Bronchial epithelial cell (primary cell): ENCODE measurements around the gene BTAF1. TPM values are rescaled to one million over a fixed set of nuclear protein-coding genes. Genes with fewer than 3 reads are reported as not detected.

Experiments used
- DNase-seq: peaks from one replicate; pipeline ENCODE4 v3.0.0-alpha.2; 2010; ENCODE audit warnings: low read depth
- FAIRE-seq: peaks from 2 replicates; lab custom pipeline; 2011; peaks lifted over from hg19 to GRCh38; lab: Jason Lieb, UNC
- H3K27me3 ChIP-seq: 2 replicates; pipeline ENCODE4 v1.5.1; 2011; ENCODE audit warnings: low read length; ENCODE audit not compliant: control insufficient read depth, insufficient read depth
- H3K36me3 ChIP-seq: 2 replicates; pipeline ENCODE4 v1.5.1; 2011; ENCODE audit warnings: low read length; ENCODE audit not compliant: control insufficient read depth, insufficient read depth
- H3K4me3 ChIP-seq: 2 replicates; pipeline ENCODE4 v1.5.1; 2011; ENCODE audit warnings: mild to moderate bottlenecking, low read depth, low read length, control low read depth
- total RNA-seq: library from RNA; depleted of rRNA; stranded (reverse); fragments of >200 nt; gene quantifications from 2 replicates; pipeline ENCODE4 v1.2.1, GENCODE V29; 2014
- TF ChIP-seq, protein P1 (sequence below): IDR thresholded peaks from 2 replicates; pipeline ENCODE4 v1.5.1; 2011; ENCODE audit warnings: mild to moderate bottlenecking, moderate library complexity, low read length, control low read depth, inconsistent platforms; ENCODE audit not compliant: insufficient read depth, severe bottlenecking

BTAF1 gene
- total RNA-seq, 1 donor from 2014 or later: 47.4 TPM

DNA sequence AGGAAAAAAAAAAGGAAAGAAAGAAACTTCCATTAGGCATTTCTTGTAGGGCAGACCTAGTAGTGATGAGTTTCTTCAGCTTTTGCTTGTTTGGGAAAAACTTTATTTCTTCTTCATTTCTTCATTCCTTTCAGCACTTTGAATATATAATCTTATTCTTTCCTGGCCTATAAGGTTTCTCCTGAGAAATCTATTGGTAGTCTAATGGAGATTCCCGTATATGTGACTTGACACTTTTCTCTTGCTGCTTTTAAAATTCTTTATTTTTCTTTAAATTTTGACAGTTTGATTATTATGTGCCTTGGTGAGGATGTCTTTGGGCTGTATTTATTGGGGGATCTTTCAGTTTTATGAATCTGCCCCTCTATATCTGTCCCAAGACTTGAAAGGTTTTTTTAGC lies 3.9 kb upstream of the BTAF1 start:
- DNase-seq (no peak), FAIRE-seq (no peak)
- Histone ChIP-seq H3K27me3 (no peaks in the 10 kb centered on the region), H3K4me3 (no peak overlapping the region), H3K36me3 (no peaks in the 10 kb centered on the region)
- TF ChIP-seq, protein P1, sequence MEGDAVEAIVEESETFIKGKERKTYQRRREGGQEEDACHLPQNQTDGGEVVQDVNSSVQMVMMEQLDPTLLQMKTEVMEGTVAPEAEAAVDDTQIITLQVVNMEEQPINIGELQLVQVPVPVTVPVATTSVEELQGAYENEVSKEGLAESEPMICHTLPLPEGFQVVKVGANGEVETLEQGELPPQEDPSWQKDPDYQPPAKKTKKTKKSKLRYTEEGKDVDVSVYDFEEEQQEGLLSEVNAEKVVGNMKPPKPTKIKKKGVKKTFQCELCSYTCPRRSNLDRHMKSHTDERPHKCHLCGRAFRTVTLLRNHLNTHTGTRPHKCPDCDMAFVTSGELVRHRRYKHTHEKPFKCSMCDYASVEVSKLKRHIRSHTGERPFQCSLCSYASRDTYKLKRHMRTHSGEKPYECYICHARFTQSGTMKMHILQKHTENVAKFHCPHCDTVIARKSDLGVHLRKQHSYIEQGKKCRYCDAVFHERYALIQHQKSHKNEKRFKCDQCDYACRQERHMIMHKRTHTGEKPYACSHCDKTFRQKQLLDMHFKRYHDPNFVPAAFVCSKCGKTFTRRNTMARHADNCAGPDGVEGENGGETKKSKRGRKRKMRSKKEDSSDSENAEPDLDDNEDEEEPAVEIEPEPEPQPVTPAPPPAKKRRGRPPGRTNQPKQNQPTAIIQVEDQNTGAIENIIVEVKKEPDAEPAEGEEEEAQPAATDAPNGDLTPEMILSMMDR: no peak

DNA sequence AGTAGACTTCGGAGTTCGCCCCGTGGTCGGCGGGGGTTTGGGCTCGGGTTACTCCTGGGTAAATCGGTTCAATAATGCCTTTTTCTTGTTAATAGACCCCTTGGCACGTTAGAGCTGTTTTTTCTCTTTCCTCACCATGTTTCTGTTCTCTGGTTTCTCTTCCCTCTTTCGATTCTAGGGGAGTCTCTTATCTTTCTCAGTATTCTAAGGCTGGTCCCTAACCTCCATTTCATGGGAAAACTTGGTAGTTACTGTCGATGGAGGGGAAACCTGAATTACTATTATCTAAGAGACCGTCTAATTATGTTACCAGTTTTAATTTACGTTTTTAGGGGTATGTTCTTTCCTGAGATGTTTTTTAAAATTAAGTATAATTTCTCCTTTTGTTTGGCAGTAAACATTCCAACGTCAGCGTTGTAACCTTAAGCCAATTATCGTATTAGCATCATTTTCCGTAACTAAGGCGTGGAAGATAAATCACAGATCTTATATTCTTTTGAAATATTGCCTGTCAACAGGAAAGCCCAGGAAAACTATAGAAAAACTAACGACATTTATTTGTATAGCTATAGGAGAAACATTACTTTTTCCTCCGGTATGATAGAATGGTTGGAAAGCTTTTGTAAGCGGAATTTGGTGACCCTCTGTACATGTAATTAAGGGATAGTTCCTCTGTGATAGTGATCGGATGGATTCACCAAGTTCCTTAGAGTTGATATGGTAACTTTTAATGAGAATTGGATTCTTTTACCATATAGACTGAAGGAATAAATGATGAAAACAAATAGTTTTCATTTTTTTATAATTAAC lies 847 bp downstream of the BTAF1 start:
- FAIRE-seq: no peak
- TF ChIP-seq, protein P1: no peak
- Histone ChIP-seq H3K4me3 (peak overlapping the region; percentile 91), H3K36me3 (no peaks in the 10 kb centered on the region), H3K27me3 (no peaks in the 10 kb centered on the region)
- peak; percentile 21 for DNase-seq

DNA sequence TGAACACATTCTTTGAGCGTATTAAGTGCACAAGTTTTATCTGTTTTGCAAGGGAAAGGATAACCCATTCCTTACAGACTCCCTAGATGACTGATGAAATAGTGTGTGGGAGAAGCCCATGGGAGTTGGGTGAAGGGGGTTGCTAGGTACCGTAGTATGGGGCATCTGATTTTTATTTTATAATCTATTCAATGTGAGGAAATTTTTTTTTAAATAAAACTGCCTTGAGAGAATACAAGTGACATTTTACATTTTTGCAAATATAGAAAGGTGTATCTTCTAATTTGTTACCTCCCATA lies 1.4 kb downstream of the BTAF1 start:
- H3K36me3 ChIP-seq: no peaks in the 10 kb centered on the region
- DNase-seq (no peak), FAIRE-seq (no peak)
- H3K4me3 ChIP-seq: peak overlapping the region; percentile 91
- no peaks in the 10 kb centered on the region for H3K27me3 ChIP-seq
- TF ChIP-seq, protein P1: no peak

DNA sequence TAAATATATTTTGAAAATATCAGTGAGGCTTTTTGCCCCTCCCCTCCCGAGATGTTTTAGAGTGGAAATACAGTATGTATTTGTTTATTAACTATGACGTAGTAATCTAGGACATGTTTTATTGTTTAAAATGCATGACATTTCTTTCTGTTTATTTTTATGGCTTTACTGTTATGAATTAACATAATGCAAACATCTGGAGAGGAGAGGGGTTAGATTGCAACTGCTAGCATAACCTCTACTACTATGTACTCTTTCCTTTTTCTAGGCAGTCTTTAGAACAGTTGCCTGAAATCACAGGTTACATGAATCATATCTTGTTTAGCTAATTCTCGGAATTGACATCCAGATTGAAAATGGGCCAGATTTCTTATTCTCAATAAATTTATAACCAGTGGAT lies 7.4 kb downstream of the BTAF1 start:
- no peak for FAIRE-seq
- no peak for DNase-seq
- TF ChIP-seq, protein P1: no peak
- Histone ChIP-seq H3K27me3 (no peaks in the 10 kb centered on the region), H3K36me3 (peaks cover 5% of the 10 kb centered on the region), H3K4me3 (no peak overlapping the region)

DNA sequence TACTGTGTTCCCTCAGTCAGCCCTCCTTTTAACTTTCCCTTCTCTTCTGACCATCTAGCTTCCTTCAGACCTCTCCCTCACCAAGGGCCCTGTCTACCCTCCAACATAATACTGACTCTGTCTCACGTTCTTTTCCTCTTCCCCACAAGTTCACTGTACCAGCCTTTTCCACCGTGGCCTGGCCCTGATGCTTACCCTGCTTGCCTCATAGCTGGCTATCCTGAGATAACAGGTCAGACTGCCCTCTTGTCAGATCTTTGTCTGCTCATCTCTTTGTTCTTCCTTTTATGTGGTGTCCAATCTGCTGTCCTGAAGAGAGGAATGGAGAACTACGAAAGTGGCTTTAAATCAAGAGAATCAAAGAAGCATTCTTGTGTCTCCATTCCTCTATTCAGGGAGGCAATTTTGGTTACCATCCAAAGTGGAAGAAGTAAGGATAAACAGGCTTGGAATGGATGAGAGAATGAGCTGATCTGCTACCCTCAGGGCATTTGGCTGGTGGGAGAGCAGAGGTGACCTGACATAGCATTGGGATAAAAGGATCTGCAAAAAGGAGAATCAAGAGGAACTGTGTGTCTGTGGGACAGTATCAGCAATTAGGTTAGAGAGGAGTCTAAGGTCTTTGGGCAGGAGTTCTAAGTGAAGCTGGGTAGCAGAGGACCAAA lies 8.1 kb downstream of the BTAF1 start:
- peak; percentile 86 for FAIRE-seq

More for the DNA sequence above, 8.1 kb downstream of the BTAF1 start:
- no peak for DNase-seq
- Histone ChIP-seq H3K27me3 (no peaks in the 10 kb centered on the region), H3K4me3 (no peak overlapping the region), H3K36me3 (peaks cover 6% of the 10 kb centered on the region)
- TF ChIP-seq, protein P1: no peak
